Inferior parietal cortex (tissue), 1 donor: ENCODE data around the gene MEGF11.

Experiments used
- DNase-seq: peaks from one replicate; pipeline ENCODE4 v3.0.0-alpha.2; 2016; ENCODE audit errors: extremely low spot score

Gene MEGF11

DNA sequence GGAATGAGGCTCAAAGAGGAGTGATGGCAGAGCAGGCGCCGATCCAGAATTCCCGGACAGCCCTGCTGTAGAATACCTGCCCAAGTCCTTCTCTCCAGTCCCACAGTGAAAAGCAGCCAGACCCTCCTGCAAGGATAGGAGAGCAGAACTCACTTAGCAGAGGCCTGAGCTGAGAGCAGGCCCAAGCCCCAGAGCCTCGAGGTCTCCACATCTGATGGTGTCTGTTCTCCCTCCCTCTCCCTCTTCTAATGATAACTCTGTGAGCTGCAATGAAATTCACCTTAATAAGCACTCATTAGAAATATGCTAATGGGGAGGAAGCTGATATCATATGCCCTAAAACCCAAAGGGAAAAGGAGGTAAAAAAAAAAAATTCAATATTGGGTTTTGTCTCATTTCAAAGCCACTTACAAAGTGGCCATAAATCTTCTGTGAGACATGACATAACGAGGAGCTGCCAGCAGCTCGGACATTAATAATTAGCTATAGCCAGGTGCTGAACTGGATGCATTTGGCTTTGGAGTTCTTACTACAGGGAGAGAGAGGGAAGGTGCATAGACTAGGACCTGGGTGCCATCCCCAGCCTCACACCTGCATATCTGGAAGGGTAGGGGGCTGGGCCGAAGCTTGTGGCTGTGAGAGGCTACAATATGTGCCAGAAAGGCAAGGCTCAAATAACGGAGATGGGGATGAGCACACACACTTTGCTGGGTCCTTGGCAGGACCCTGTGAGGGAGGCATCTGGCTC is 108.4 kb downstream of the MEGF11 start:
- DNase-seq: no peak

GRCh38 chr15:66142285-66142684 is 111.3 kb downstream of the MEGF11 start:
- peak; percentile 22 for DNase-seq

DNA sequence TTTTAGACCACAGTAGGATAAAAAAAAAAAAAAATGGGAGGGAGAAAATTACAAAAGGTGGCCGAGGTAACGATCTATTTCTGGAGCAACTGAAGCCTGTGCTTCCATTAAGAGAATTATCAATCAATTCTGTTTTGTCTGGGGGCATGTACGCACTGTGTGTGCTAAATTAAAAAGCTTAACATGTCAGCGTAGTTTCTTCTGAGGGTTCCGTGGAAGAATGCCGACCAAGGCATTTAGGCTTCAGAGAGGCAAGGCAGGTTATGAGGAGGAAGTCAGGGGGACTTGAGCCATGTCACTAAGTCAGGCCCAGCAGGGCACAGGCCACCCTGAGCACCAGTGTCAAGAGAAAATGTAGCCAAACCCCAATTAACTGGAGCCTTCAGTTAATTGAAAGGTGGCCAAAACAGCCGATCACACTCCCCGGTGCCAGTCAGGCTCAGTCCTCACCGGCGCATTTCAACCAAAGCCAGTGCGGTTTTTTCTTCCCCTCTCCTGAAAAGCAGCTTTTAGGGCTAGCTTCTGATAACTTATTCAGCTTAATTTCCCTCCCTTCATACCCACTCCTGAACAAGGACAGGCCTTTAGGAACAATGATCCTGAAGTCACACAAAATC is 113.9 kb downstream of the MEGF11 start:
- no peak for DNase-seq

GRCh38 chr15:66138892-66139590 is 114.5 kb downstream of the MEGF11 start:
- DNase-seq: no peak

DNA sequence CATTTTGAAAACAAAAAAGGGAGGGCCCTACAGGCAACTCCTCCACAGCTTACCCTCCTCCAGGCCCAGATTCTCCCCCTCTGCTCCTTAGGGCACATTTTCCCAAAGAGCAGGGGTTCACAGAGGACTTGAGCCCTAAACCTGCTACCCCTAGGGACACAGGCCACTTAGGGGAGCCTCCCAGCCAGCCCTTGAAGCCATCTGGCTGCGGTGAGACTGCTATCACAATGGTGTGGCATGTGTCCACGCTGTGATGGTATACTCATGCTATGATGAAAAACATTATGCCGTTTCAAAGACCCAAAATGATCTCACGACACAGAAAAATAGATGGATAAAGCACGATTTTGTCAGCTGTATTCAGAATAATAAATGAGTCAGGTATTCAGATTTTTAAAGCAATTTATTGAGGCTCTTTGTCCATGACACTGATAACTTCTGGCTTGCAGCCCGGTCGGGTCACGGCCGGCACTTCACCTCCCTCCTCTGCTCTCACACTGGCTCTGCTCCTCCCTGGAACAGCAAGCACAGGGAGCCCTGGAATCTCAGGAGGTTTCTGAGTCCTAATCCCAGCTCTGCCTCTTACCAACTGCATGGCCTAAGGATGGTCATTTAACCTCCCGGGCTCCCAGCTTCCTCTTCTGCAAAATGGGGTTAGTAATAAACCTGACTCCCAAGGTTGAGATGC is 115.3 kb downstream of the MEGF11 start:
- no peak for DNase-seq

GRCh38 chr15:66136948-66137347 is 116.6 kb downstream of the MEGF11 start:
- no peak for DNase-seq

- DNase-seq: no peak
These were observed 117.9 kb downstream of the MEGF11 start for GRCh38 chr15:66135664-66136063.

DNA sequence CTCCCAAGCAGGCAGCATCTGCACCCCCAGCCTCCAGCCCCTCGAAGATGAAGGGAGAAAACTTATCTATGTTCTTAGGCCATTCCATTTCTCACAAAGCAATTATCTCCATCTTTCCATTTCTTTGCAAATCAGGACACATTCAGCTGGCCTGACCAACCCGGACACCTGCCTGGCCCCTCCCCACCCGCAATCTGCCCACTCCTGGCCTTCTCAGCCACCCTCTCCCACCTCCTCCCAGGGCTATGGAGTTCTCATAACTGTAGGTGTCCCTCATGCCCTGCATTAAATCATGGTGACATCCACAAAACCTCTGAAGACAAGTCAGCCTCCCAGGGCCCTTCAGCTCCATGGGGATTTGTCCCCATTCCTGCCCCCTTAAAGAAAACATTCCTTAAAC is 119.3 kb downstream of the MEGF11 start:
- DNase-seq: no peak

DNA sequence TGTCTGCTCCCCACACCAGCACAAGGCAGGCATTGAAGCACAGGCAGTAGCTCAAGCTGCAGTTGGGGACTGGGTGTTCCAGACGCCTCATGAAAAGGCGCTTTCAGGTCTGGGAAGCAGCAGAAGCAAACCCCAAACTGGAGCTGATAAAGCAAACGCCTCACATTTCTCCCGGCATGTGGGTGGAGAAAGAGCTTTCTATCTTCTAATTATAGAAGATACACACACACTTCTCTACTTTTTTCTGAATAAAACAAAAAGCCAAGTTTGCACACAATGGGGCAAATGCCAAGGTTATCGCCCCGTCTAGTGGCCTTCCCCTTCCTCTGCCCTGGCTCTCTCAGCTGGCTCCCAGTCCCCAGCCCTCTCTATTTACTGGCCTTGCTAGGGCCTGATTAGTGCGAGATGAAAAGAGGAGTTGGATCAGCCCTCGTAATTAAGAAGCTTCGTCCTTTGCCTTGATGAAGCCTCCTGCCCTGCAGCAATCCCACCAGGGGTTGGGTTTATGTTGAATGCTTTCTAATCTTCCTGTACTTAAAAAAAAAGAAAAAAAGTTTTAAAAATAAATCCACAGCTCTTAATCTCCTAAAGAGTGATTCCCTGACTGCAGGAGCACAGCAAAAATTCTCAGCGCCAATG is 120.2 kb downstream of the MEGF11 start:
- peak; percentile 80 for DNase-seq

GRCh38 chr15:66132251-66132816 is 121.2 kb downstream of the MEGF11 start:
- no peak for DNase-seq

DNA sequence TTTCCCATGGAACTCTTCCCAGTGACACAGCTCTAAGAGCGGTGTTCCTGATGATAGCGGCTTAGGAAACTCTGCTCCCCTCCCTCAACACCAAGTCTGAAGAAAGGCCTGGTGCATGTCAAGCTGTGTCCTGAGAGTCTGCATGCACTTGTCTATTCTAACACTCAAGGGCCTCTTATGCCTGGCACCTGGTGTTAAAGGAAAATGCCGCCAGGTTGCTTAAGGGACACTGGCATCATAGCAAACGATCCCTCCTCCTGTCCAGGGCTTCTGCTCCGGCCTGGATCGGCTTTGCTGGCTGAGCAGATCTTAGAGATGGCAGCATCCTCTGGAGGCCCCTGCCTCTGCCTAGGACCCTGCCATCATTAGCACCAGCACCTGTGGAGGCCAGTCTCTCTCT is 121.7 kb downstream of the MEGF11 start:
- no peak for DNase-seq

DNA sequence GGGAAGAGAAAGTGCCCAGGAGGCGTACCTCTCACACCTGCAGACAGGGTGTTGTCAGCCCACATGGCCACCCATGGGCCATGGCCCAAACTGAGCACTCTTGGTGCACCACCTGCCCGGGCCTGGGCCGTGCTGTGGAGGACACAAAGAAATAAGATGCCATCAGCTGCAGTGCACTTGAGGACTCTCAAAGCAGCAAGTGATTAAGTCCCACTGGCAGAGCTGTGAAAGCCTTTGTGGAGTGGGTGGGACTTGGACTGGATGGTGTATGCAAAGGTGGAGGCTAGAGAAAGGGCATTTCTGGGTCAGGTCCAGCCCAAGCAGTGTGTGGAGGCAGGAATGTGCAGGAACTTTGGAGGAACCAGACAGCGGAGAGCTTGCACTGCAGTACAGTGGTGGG is 122.3 kb downstream of the MEGF11 start:
- DNase-seq: no peak

DNA sequence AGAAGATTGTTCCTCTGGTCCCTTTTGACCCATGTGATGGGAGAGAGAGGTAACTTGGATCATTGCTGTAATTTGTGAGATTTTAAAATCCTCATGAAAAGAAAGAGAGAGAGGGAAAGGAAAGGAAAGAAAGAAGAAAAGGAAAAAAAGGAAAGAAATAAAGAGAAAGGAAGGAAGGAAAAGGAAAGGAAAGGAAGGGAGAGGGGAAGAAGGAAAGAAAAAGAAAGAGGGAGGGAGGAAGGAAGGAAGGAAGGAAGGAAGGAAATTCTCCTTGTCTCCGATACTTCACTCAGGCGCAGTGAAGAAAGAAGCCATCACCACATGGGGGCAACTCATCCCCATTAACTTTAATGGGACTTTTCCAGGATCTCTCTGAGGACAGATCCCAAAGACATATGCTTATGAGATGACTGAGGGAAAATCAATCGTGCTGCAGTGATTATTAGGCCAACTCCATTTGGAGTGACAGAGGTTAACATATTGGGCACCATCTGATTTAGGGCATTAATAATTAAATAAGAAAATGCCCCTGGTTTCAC is 123.0 kb downstream of the MEGF11 start:
- DNase-seq: no peak

- no peak for DNase-seq
These were observed 124.0 kb downstream of the MEGF11 start for GRCh38 chr15:66129586-66129985.

- no peak for DNase-seq
These were observed 125.4 kb downstream of the MEGF11 start for GRCh38 chr15:66128116-66128680.

DNA sequence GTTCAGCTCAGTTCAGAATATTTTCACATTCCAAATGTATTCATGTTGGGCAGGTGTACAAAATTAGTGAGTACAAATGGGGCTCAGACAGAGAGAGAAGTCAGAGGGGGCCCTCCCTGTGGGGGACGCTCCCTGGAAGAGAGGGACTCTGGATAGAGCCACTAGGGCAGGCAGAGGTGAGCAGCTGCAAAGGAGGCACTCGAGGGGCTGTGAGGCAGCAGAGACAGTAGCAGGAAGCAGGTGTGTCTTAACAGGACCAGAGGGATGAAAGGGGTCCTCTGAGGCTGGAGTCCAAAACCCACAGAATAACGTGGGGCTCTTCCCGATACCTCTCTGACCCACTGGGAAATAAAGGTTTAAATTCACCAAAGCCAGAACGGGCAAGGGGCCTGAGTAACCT is 127.1 kb downstream of the MEGF11 start:
- no peak for DNase-seq

DNA sequence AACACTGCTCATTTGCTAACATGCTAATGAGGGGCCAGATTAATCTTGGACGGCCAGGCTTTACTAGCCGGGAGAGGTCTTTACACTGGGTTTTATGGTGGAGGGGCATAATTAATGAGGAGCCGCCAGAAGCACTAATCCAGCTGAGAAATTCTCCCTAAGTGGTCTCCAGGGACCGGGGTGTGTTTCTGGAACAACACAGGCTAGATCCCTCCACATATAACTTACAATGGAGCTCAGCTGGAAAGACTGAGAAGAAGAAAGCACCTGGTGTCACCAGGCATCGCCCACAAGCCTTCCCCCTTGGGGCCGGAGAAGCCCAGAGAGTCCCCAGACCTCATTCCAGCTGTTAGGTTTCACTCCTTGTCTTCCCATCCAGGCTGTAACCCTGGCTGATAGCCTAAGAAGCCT is 127.5 kb downstream of the MEGF11 start:
- no peak for DNase-seq

GRCh38 chr15:66124651-66125050 is 128.9 kb downstream of the MEGF11 start:
- DNase-seq: no peak

DNA sequence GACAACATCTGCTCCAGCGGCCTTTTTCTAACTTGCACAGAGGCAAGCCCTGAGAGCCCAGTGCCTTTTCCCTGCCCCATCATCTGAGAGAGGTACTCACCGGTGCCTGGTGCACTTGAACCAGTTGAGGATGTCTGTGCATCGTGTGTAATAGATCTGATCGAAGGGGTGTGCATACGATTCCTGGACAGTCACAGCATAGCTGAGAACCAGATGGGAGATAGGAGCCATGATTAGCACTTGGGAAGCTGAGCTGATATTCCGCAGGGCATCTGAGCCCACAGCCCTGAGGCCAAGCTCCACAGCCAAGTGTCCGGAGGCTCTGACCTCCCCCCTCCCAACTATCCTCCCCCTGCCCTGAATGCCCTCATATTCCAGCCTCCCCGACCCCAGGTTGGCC is 129.8 kb downstream of the MEGF11 start:
- no peak for DNase-seq

DNA sequence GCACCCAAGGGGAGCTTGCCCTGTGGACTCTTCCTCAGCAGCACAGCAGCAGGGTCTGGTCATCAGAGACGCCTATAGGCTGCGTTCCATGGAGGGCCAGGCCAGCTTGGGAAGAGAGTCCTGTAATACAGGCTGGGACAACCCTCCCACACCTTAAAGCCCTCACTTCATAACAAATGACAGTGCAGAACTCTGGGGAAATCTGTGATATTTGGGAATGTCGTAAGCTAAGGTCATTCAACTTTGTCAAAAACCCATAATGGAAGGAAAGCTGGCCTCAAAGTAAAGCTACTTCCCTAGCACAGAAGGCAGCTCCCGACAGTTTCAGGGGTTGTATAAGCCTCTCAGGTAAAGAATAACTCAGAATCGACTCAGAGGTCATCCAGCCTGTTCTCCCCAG is 133.1 kb downstream of the MEGF11 start:
- no peak for DNase-seq

DNA sequence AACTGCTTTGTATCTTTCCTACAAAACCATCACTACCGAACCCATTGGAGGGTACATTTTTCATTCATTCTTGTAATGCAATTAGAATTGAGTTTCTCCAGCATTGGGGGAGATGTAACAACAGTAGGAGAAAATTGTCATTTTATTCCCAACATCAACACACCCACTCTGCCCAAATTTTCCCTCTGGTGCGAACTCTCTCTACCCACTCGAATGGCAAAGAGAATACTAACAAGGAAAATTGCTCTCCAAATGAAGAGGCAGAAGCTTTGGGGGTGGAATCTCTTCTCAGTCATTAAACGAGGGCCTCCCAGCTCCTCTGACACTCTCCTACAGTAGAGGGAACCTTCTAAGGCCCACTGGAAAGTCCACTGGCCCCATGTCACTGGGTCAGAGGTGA is 135.7 kb downstream of the MEGF11 start:
- DNase-seq: peak; percentile 51
